Activated CD8-positive, alpha-beta memory T cell treated with anti-CD3 and anti-CD28 coated beads, Interleukin-2, amount 50 U/mL, for 48 hours (primary cell): Measurements from ENCODE around the gene RBM33.
"Not testable (repeated sequence)": the region's sequence is repeated elsewhere in the genome, so short reads cannot be mapped to it uniquely, and the experiment has no call there.

Source experiments
- DNase-seq: peaks from one replicate; pipeline ENCODE4 v3.0.0-alpha.2; 2020

Gene RBM33

DNA sequence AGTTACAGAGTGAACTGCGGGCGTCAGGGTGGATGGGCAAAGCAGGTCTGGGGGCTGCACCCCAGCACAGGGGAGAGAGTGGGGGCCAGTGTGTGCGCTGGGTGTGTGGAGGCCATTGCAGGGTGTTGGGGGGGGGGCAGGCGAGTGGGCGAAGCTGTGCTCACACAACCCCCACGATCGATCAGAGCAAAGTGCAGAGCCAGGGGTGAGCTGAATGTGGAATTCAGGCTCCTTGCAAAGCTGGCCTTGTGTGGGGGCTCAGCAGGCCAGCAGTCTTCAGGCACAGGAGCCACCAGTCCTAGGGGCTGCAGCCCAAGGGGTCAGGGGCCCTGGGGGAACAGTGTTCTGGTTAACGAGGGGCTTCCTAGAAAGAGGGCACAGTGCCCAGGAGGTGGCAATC lies 168.7 kb downstream of the RBM33 start:
- DNase-seq = no peak

DNA sequence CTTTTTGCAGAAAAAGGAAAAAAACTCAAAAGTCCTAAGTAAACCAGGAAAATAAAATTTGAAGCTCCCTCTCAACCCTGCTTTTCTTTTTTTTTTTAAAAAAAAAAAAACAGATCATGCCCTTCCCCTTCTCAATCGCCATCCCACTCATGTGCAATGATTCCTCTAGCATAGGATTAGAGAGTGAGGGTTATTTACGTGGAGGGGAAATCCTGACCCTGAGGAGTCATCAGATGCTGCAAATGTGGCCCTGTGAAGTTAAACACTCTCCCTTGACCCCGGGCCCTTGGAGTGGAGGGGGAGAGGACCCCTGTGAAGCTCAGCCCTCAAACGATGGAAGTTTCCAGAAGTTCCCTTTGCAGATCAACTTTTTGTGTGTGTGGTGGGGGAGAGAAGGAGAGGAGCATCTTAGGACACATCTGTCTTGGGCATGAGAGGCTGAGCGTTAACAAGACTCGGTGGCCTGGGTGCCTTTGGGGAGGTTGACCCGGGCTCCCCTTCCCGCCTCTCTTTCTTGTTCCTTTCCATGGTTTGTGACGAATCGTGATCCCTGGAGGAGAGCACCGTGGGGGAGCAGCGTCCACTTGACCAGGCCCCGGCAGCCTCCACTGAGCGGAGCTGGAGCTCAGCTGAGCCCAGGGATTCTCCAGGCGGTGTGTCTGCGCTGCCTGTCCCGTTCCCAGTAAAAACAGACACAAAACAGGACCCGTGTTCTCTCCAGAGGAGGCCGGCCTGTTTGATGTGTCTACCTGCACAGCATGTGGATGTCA lies 169.3 kb downstream of the RBM33 start:
- no peak for DNase-seq

DNA sequence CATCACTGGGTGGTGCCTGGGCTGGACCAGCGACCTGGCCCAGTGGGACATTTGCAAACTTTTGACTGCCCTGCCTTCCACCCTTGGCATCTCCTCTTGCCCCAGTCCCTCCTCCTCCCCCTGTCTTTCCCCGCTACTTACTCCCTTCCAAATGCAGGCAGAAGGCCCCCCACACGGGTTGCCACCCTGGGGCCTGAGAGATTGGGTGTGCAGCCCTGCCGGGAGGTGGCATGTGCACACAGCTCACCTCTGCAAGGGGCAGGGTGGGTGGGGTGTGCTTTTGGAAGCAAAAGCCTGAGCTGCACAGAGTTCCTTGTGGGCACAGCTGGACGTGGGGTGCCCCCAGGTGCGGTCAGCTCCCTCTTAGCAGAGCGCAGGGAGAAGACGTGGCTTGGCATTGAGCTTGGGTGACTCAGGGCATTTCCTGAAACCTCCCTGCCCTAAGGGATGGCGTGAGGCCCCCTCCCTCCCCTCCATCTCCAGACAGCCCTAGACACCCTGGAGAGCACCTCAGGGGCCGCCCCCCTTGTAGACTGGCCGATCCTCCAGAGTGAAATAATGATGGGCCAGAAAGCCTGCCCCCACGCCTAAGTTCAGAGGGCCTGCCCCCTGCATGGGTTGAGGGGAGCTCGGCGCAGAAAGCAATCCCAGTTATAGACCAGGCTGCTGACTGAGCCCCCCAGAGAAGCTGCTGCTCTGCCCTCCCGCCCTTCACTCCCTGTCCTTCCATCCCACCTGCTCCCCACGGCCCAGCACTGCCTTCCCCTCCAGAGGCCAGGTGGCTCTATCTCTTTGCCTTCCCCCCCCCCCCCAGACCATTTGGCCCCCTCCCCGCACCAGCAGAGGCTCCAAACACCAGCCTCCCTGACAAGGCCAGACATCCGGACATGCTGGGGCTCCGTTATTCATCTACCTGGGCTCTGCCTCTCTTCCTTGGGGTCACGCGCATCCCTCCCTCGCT lies 170.1 kb downstream of the RBM33 start:
- DNase-seq = no peak

DNA sequence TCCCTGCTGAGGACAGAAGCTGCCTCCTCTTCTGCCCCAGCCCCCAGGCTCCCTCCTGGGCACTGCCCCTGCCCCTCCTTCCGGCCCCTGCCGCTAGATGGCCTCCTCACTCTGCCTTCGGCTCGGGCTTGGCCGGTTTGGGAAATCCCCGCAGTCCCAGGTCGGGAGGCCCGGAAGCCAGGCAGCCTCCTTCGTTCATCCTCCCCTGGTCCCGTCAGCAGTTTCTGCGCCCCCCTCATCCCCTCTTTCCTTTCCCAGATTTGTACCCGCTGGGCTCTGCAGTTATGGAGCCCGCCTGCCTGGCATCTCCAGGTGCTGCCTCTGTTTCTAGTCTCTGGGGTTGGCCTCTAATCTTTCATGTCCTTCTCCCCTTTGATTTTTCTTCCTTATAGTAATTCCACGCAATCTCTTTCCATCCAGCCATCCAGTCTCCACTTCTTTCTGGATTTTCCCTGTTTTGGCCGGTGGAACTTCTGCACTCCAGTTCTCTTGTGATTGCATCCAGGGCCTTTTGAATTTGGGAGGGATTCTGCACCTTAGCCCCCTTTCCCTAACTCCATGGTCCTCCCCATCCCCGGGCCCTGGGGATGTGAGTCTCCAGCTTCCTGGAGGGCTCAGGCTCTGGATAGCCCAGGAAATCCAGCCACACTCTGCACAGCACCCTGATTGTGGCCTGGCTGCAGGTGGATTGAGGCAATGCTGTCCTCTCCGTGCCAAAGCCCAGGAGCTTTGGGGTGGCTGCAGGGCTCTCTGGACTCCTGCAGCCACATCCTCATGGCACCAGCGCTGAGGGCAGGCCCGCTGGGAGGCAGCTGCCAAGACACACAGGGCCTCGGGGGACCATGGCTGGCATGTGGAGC lies 171.1 kb downstream of the RBM33 start:
- DNase-seq = peak; percentile 88

DNA sequence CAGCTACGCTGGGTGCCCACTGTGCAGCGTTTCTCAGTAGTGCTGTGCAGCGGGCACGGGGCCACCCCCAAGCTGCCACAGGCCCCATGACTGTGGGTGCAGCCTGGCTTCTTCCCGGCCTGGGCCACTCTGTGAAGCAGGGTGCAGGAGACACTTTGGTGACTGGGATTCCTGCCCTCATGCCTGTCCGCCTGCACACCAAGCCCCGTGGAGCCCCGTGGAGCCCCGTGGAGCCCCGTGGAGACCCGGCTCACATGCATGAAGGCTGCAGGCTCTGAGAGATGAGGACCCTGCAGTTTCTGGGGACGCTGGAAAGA lies 171.7 kb downstream of the RBM33 start:
- no peak for DNase-seq

DNA sequence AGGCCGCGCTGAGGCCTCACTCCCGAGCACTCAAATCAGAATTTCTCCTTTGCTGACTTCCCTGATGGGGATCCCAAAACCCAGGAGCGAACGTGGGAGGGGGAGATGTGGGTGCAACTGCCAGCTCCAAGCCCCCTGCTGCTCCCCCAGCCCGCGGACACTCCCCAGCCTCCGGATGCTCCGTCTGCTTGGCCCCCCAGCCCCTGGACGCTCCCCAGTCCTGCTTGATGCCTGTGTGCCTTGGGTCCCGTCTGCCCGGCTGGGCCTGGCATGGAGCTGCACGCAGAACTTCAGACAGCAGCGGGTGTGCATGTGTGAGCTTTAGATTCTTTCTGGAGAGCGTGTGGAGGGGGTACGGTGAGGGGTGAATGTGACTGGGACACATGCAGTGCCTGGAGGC lies 172.5 kb downstream of the RBM33 start:
- DNase-seq = no peak

DNA sequence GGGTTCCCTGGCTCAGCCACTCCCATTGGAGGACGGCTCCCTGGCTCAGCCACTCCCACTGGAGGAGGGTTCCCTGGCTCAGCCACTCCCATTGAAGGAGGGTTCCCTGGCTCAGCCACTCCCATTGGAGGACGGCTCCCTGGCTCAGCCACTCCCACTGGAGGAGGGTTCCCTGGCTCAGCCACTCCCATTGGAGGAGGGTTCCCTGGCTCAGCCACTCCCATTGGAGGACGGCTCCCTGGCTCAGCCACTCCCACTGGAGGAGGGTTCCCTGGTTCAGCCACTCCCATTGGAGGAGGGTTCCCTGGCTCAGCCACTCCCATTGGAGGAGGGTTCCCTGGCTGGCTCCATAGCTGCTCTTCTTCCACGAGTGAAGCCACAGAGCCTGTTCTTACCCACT lies 173.1 kb downstream of the RBM33 start:
- DNase-seq = not testable (repeated sequence)

DNA sequence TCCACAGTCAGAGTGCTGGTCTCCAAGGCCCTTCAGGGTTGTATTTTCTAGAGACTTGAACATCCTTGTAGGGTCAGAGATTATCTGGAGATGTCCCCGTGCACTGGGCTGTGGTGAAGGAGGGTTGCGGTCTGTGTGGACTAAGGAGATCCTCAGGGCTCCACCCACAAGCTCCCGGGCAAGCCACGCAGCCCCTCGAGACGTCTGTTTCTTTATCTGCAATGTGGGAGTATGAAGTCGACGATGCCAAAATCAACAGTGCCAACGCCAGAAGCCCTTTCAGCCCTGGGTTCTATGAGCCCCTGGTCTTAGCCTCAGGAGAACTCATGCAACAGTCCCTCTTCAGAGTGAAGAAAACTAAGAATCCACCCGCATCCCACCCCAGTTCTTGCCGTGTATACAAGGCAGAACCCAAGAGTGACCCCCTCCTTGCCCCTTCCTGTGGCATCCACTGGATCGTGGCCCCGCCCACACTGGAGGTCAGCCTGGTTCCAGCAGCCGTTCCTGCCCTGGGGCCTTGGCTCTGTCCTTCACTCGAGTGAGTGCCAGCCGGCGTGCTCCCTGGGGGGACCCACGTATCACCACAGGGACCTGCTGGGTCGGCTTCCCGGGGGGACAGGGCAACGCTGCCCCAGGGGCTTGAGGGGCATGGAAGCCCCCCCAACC lies 173.8 kb downstream of the RBM33 start:
- DNase-seq = no peak

DNA sequence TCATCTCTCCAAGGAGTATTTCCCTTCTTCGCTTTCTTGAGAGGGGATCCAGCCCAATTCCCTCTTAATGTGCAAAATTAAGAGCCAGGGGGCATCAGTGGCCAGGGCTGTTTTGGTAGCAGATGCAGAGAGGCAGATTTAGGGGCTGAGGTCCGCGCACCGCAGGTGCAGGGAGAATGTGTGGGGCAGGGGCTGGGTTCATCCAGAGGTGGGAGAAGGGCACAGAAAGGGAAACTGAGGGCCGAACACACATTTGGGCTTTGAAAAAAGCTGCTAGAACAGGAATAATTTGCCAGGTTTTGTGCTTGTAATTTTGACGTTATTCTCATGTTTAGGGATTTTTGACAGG lies 174.3 kb downstream of the RBM33 start:
- no peak for DNase-seq

DNA sequence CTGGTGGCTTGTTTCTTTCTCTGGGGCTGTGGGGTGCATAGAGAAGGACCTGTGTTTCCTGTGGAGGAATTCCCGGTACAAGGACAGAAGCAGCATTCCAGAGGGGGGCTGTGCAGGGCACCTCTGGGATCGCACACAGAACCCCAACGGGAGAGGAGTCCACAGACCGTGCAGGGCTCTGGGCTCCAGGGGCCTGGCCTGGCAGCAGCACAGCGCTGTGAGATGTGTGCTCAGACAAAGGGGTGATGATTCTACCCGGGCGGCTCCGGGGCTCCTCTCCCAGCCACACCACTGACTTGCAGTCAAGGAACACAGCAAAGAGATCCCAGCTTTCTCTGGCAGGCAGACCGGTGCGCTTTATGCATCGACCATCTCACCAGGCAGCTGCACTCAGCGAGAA lies 174.7 kb downstream of the RBM33 start:
- DNase-seq = no peak

DNA sequence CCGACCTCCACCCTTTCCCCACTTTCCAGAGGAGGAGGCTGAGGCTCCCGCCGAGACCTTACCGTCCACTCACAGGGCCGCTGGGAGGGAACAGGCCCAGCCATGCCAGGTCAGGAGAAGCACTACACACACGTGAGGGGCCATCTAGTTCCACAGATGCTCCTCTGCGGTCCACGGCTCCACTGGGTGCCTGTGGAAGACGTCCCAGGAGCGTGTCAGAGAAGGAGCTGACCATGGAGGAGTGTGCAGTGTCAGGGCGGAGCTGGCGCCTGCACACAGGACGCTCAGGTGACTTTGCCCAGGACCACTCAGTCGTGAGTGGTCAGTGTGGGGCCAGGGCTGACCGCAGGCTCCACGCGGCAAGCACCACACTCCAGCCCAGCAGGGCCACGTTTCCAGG lies 175.8 kb downstream of the RBM33 start:
- no peak for DNase-seq

DNA sequence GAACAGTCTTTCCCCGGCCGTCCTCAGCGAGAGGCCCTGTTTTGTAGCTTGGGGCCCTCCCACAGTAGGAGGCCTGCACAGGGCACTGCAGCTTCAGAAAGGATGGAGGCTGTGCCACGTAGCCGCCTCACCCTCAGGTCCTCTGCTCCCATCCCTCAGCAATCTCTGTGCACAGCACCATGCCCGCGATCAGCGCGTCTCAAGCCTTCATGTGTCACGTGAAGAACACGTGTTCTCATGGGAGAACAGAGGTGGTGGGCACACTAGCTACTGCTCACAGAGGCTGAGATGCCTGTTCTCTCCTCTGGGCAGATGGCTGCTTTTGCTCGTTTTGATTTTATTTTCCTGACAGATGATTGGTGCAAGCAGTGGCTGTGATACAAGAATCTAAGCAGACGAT lies 176.3 kb downstream of the RBM33 start:
- DNase-seq = no peak

DNA sequence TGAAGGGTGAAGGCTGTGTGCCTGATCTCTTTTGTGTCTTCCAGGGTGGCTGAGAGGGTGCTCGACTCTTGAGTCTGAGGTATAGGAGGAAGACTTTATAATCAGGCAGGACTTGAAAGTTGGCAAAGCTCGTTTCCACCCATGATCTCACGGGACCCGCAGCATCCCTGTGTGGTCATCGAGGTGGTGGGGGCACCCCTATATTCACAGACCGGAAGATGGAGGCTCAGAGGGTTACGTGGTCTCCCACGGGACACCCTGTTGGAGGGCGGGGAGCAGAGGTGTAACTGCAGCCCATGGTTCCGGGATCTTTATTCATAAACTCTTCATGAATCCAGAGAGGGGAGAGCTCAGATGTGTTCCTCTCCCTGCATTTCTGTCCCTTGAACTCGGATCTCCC lies 177.4 kb downstream of the RBM33 start:
- DNase-seq = no peak

DNA sequence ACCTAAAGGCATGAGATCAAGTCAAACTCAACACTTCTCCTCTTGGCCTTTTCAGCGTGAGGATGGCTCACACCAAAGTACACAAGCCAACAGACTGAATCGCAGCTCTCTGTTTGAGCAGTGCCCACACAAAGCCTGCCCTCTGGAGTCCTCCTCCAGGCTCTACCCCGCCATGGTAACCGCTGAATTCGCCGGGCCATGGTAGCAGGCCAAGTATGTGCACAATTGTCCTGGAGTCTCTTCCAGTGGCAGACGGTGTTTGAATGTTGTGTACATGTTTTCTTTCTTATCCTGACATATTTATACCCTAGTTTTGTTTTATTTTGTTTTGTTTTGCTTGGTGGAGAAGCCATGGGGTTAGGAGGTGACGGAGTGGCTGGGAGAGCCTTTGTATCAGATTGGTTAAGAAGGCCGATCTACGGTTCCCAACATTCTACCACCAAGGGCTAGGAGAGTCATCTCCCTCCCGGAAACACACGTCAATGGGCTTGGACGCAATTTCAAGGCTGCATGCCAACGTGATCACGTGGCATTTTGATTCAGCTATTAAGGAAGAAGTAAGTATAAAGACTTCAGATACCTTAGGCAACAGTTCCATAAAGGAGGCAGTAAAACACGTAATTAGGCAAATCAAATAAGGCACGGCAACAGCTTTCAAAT lies 179.9 kb downstream of the RBM33 start:
- DNase-seq = no peak

DNA sequence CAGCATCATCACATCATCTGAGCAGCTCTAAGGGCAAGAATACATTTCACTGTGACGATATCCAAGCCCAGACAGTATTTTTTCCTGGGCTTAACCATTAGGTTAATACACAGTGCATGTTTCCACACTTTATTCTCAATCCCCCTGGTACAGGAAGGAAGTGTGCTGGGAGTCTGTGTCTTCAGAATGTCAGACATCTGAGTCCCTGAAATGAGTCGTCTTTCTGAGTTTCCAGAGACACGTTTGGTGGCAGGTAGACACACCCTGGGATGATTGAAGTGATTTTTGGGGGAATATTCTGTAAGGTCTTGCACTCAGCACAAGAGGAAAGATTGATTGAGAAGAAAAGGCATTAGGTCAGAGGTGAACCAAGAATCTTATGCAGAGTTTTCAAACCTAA lies 180.9 kb downstream of the RBM33 start:
- no peak for DNase-seq

DNA sequence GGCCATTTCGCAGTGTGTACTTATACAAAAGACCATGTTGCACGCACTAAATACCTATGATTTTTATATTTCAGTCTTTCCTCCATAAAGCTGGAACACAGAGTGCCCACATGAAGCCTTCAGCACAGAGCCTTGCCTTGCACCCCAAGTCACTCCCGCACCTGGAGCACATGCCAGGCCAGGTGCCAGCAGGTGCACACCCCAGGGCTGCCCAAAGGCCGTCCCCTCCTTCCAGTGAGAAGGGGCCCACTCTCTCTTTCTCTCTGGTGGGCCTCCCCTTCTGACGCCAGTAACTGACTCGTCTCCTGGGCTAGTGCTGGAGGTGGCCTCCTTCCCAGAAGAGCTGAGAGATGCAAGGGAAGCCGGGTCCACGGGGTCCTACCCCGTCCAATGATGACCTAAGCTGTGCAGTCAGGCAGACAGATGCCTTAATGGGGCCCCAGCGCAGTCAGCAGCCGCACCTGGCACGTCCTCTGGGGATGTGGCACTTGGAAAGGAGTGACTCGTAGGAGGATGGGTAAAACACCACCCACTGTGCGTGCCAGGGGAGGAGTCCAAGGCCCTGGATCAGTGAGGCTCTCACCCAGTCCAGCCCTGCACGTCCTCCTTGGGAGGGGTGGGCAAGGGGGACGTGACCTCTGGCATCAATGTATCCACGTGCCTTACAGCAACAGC lies 185.5 kb downstream of the RBM33 start:
- DNase-seq = no peak
